GM18520 (cell line): ENCODE data around the gene CCNL1.

Source experiments
- ATAC-seq: cut with Tn5 transposase; IDR thresholded peaks from one replicate; pipeline ENCODE4 v1.9.1; 2021; ENCODE audit not compliant: unreplicated experiment

CCNL1 gene

GRCh38 chr3:157147099-157147803, 12.7 kb downstream of the CCNL1 start:
- ATAC-seq, result no peak

GRCh38 chr3:157145606-157146322, 14.2 kb downstream of the CCNL1 start:
- no peak for ATAC-seq

- ATAC-seq, result no peak
These were observed 17.6 kb downstream of the CCNL1 start for GRCh38 chr3:157142315-157142714.

GRCh38 chr3:157139938-157140534, 19.9 kb downstream of the CCNL1 start:
- ATAC-seq, result no peak

GRCh38 chr3:157136647-157137387, 23.1 kb downstream of the CCNL1 start:
- ATAC-seq, result no peak

GRCh38 chr3:157135671-157136396, 24.1 kb downstream of the CCNL1 start:
- no peak for ATAC-seq

- ATAC-seq, result peak; percentile 41
These were observed 25.2 kb downstream of the CCNL1 start for GRCh38 chr3:157134620-157135191.

GRCh38 chr3:157133434-157134320, 26.3 kb downstream of the CCNL1 start:
- no peak for ATAC-seq

- ATAC-seq, result no peak
These were observed 27.0 kb downstream of the CCNL1 start for GRCh38 chr3:157132936-157133335.

GRCh38 chr3:157132341-157132740, 27.6 kb downstream of the CCNL1 start:
- no peak for ATAC-seq

- ATAC-seq, result no peak
These were observed 28.1 kb downstream of the CCNL1 start for GRCh38 chr3:157131861-157132260.

- no peak for ATAC-seq
These were observed 29.3 kb downstream of the CCNL1 start for GRCh38 chr3:157130467-157131251.

GRCh38 chr3:157129803-157130466, 30.0 kb downstream of the CCNL1 start:
- no peak for ATAC-seq

GRCh38 chr3:157128771-157129681, 30.9 kb downstream of the CCNL1 start:
- ATAC-seq, result no peak

GRCh38 chr3:157127831-157128767, 31.8 kb downstream of the CCNL1 start:
- ATAC-seq, result peak; percentile 49

GRCh38 chr3:157127268-157127667, 32.7 kb downstream of the CCNL1 start:
- ATAC-seq, result no peak
